ENCODE measurements around the gene PRPSAP1.

PRPSAP1 gene, protein sequence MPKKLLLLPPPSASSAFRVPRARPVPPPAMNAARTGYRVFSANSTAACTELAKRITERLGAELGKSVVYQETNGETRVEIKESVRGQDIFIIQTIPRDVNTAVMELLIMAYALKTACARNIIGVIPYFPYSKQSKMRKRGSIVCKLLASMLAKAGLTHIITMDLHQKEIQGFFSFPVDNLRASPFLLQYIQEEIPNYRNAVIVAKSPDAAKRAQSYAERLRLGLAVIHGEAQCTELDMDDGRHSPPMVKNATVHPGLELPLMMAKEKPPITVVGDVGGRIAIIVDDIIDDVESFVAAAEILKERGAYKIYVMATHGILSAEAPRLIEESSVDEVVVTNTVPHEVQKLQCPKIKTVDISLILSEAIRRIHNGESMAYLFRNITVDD

GRCh38 chr17:76353599-76354316, at the start of gene PRPSAP1:
TSS of gene PRPSAP1 (minus strand) at chr17:76353916. CDS start at chr17:76353703, 213 bp downstream.
- peak; percentile 93 for DNase-seq

- no peak for DNase-seq
Measured at GRCh38 chr17:76402711-76403110, 49.0 kb upstream of the PRPSAP1 start.

- DNase-seq, result no peak
Measured at GRCh38 chr17:76399175-76400172, 45.8 kb upstream of the PRPSAP1 start.

DNA sequence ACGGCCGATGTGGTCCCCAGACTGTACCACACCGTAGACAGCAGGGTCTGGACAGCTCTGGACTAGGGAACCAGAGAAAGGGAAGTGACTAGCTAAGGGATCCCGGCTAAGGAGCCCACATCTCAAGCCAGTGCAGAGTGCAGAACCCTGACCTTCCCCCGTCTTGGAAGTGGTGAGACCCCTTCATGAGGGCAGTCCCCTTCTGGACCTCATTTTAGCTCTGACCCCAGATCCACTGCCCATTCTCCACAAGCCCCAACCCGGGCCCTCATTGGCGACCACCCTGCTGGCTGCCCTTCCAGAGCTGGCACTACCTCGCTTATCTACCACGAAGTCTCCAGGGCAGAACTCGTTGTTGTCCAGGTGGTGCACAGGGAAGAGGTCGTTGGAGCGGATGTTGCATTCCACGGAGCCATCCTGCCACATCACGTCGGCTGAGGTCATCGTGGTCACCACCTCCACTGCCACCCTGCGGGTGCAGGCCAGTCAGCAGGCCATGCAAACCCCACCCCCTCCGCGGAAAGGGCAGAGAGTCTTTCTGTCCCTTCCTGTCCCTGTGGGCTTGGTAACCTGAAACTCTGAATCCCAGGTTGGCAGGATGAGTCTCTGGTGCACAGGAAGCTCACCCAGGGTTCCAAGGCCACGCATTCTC, 44.9 kb upstream of the PRPSAP1 start:
- DNase-seq, result no peak

- peak; percentile 74 for DNase-seq
Measured at GRCh38 chr17:76397687-76398522, 44.2 kb upstream of the PRPSAP1 start.

DNA sequence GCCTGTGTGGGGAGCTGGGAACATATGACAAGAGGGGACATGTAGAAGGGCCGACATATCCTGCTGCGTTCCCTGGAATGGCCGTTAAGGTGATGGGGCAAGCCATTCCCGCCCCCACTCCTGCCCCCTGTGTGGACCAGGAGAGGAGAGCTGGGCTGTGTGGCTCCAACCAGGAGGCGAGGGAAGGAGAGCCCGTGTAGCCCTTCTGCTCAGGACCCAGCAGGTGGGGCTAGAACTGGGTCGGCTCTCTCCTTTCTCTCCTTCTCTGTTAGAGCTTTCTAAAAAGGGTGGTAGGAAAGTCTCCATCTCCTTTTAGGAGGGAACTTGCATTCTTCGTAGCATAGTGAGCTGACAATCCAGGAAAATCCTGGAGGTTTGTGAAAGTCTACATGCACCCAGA, 43.5 kb upstream of the PRPSAP1 start:
- no peak for DNase-seq

DNA sequence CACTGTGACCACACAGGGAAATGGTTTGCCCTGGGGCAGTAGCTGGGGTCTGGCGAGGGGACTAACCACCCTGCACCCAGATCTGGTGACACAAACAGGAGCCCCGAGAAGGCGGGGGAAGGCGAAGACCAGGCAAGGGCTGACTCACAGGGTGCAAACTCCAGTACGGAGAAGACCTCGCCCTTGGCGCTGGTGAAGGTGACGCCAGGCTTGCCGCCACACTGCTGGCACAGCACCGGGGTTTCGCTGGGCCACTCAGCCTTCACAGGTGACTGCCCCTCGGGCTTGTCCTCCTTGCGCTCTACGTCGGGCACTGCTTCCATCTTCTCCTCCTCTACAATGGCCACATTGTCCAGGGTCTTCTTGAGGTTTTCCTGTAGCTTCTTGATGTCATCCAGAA, 42.3 kb upstream of the PRPSAP1 start:
- no peak for DNase-seq

GRCh38 chr17:76394166-76394565, 40.5 kb upstream of the PRPSAP1 start:
- no peak for DNase-seq

DNA sequence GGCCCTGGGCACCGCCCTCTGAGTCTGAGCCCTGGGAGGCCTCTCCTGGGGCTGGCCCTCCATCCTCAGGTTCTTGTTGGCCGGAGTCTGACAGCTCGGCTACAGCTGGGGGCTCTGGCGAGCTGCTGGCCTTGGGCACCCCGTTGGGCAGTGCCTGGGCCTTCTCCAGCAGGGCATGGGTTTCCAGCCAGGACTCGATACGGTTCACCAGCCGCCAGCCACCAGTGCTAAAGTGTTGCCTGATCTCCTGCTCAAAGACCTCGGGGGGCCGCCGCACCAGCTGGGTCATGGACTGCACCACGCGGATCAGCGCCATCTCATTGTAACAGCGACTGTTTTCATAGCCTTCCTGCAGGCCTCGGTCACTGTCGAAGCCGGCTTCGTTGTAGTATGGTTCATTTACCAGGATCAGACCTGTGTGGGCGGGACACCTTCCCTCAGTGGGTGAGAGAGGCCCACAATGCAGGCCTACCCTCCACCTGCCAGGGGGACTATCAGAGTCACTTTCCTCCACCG, 37.5 kb upstream of the PRPSAP1 start:
- DNase-seq, result no peak

GRCh38 chr17:76390003-76390421, 36.3 kb upstream of the PRPSAP1 start:
- DNase-seq, result no peak

GRCh38 chr17:76388966-76389888, 35.5 kb upstream of the PRPSAP1 start:
- DNase-seq, result no peak

DNA sequence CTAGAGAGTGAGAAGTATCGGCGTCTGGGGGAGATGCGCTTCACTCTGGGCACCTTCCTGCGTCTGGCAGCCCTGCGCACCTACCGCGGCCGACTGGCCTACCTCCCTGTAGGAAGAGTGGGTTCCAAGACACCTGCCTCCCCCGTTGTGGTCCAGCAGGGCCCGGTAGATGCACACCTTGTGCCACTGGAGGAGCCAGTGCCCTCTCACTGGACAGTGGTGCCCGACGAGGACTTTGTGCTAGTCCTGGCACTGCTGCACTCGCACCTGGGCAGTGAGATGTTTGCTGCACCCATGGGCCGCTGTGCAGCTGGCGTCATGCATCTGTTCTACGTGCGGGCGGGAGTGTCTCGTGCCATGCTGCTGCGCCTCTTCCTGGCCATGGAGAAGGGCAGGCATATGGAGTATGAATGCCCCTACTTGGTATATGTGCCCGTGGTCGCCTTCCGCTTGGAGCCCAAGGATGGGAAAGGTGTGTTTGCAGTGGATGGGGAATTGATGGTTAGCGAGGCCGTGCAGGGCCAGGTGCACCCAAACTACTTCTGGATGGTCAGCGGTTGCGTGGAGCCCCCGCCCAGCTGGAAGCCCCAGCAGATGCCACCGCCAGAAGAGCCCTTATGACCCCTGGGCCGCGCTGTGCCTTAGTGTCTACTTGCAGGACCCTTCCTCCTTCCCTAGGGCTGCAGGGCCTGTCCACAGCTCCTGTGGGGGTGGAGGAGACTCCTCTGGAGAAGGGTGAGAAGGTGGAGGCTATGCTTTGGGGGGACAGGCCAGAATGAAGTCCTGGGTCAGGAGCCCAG, 33.5 kb upstream of the PRPSAP1 start:
- no peak for DNase-seq

DNA sequence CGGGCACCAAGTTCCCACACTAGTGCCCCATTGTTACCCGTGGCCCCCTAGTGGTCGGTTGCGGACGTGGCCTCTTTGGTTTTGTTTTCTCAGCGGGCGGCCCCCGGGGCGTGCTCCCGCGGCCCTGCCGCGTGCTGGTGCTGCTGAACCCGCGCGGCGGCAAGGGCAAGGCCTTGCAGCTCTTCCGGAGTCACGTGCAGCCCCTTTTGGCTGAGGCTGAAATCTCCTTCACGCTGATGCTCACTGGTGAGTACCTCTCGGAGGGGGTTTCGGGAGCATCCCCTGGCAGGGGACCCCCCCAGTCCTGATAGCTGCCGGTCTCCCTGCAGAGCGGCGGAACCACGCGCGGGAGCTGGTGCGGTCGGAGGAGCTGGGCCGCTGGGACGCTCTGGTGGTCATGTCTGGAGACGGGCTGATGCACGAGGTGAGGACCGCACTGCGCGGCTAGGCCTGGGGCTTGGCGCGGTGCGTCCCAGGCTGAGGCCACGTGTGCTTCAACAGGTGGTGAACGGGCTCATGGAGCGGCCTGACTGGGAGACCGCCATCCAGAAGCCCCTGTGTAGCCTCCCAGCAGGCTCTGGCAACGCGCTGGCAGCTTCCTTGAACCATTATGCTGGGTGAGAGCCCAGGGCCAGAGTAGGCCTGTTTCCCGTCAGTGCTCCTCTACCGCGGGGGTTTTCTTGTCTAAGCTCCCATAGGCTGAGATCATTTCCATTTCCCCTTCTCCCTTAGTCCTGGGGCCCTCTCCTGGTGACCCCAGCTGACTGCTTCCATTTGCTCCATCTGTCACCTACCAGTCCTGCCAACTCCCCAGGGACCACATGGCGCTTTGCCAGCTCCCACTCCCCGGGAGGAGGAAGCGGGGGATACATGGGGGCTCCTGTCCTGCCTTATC, 32.4 kb upstream of the PRPSAP1 start:
- peak; percentile 78 for DNase-seq

GRCh38 chr17:76384987-76385891, 31.5 kb upstream of the PRPSAP1 start:
- peak; percentile 79 for DNase-seq

- DNase-seq, result peak; percentile 85
Measured at GRCh38 chr17:76384222-76384986, 30.7 kb upstream of the PRPSAP1 start, which contains the start of gene SPHK1. TSS of gene SPHK1 (plus strand) at chr17:76384609. CDS start at chr17:76385645, 1,036 bp downstream.

All from HCEC 1CT (cell line).